CD14-positive monocyte (primary cell): ENCODE results near the gene SEPTIN8. TPM values are rescaled to one million over a fixed set of nuclear protein-coding genes. Genes with fewer than 3 reads are reported as not detected.

ENCODE experiments used
- DNase-seq, 3 donors: peaks; one replicate each; pipeline ENCODE4 v3.0.0-alpha.2; 2011 to 2022
- H2AFZ ChIP-seq: 2 replicates; pipeline ENCODE4 v1.6.0; 2012; ENCODE audit warnings: mild to moderate bottlenecking, low read depth, low read length, inconsistent platforms; ENCODE audit not compliant: insufficient read depth, poor library complexity, severe bottlenecking
- H3K27ac ChIP-seq, 2 donors: 1 replicate in 1 of 2; 2 replicates in 1 of 2; pipeline ENCODE4 v1.5.1; 2012 to 2013; ENCODE audit warnings: low read length in 2 of 2, control low read depth in 1 of 2, inconsistent platforms in 1 of 2, low read depth in 1 of 2, mild to moderate bottlenecking in 1 of 2
- H3K27me3 ChIP-seq, 2 donors: one replicate each; pipeline versions ENCODE4 v1.6.0 to v1.6.1; 2011 to 2013; ENCODE audit warnings: low read length in 2 of 2; ENCODE audit not compliant: control insufficient read depth in 2 of 2, insufficient read depth in 2 of 2
- H3K36me3 ChIP-seq, 2 donors: replicated peaks in 1 of 2; 1 replicate in 1 of 2; 2 replicates in 1 of 2; pipeline versions ENCODE4 v1.5.1 to v1.6.1; 2012 to 2013; ENCODE audit warnings: low read length in 2 of 2, control low read depth in 1 of 2, inconsistent platforms in 1 of 2, mild to moderate bottlenecking in 1 of 2; ENCODE audit not compliant: insufficient read depth in 2 of 2, control insufficient read depth in 1 of 2
- H3K4me1 ChIP-seq, 2 donors: 1 replicate in 1 of 2; 2 replicates in 1 of 2; pipeline versions ENCODE4 v1.5.1 to v1.6.1; 2012 to 2013; ENCODE audit warnings: low read length in 2 of 2, control low read depth in 1 of 2, inconsistent platforms in 1 of 2, mild to moderate bottlenecking in 1 of 2, moderate library complexity in 1 of 2; ENCODE audit not compliant: insufficient read depth in 2 of 2, control insufficient read depth in 1 of 2
- H3K4me2 ChIP-seq: replicated peaks from 2 replicates; pipeline ENCODE3; 2012; ENCODE audit warnings: low read length, moderate library complexity, mild to moderate bottlenecking; ENCODE audit not compliant: poor library complexity, severe bottlenecking; ENCODE audit errors: extremely low read depth
- H3K4me3 ChIP-seq, 3 experiments: fragments of 200-600 bp in 1 of 3; sonication (generic) in 1 of 3; replicated peaks in 1 of 3; 1 replicate in 2 of 3; 2 replicates in 1 of 3; pipeline ENCODE4 v1.5.1; 2011 to 2013; ENCODE audit warnings: low read length in 3 of 3, mild to moderate bottlenecking in 3 of 3, control low read depth in 2 of 3, low read depth in 2 of 3, inconsistent platforms in 1 of 3, moderate library complexity in 1 of 3
- H3K79me2 ChIP-seq: 2 replicates; pipeline ENCODE4 v1.6.0; 2012; ENCODE audit warnings: mild to moderate bottlenecking, control low read depth, inconsistent platforms, low read length, moderate library complexity; ENCODE audit not compliant: insufficient read depth
- H3K9ac ChIP-seq: 2 replicates; pipeline ENCODE4 v1.6.0; 2017; ENCODE audit warnings: low read length, mild to moderate bottlenecking; ENCODE audit not compliant: insufficient read depth, poor library complexity, severe bottlenecking
- H3K9me3 ChIP-seq, 2 donors: replicated peaks in 1 of 2; 1 replicate in 1 of 2; 2 replicates in 1 of 2; pipeline versions ENCODE4 v1.5.1 to v1.6.1; 2012 to 2013; ENCODE audit warnings: low read length in 2 of 2, control low read depth in 1 of 2; ENCODE audit not compliant: control insufficient read depth in 1 of 2, insufficient read depth in 1 of 2
- H4K20me1 ChIP-seq: 2 replicates; pipeline ENCODE4 v1.6.0; 2012; ENCODE audit warnings: mild to moderate bottlenecking, low read length, control low read depth, moderate library complexity; ENCODE audit not compliant: insufficient read depth
- H3K27ac Mint-ChIP-seq, 7 donors: one replicate each; pipeline ENCODE4 v1.8.0; 2020; ENCODE audit warnings: mild to moderate bottlenecking in 7 of 7, mixed read lengths in 7 of 7, moderate library complexity in 6 of 7, inconsistent platforms in 2 of 7
- H3K27me3 Mint-ChIP-seq, 3 donors: one replicate each; pipeline ENCODE4 v1.8.0; 2021 to 2022; ENCODE audit warnings: low read depth in 3 of 3, mild to moderate bottlenecking in 3 of 3, mixed read lengths in 3 of 3, moderate library complexity in 3 of 3, inconsistent platforms in 1 of 3
- H3K36me3 Mint-ChIP-seq, 2 donors: one replicate each; pipeline ENCODE4 v1.8.0; 2020; ENCODE audit warnings: mixed read lengths in 2 of 2, inconsistent platforms in 1 of 2, mild to moderate bottlenecking in 1 of 2
- H3K4me1 Mint-ChIP-seq: one replicate; pipeline ENCODE4 v1.8.0; 2020; ENCODE audit warnings: mild to moderate bottlenecking, mixed read lengths
- H3K4me3 Mint-ChIP-seq, 2 donors: one replicate each; pipeline ENCODE4 v1.8.0; 2020; ENCODE audit warnings: mild to moderate bottlenecking in 2 of 2, mixed read lengths in 2 of 2, moderate library complexity in 1 of 2
- H3K9me3 Mint-ChIP-seq, 7 donors: one replicate each; pipeline ENCODE4 v1.8.0; 2020 to 2022; ENCODE audit warnings: mixed read lengths in 7 of 7, mild to moderate bottlenecking in 6 of 7, moderate library complexity in 6 of 7, inconsistent platforms in 2 of 7
- CTCF ChIP-seq: fragments of 200-600 bp; IDR thresholded peaks from one replicate; pipeline ENCODE4 v1.8.0; 2022; ENCODE audit warnings: antibody characterized with exemption, mild to moderate bottlenecking
- WGBS: methylation state at CpG from one replicate; pipeline ENCODE4 v1.1.5; 2013; ENCODE audit warnings: missing lambda C conversion rate; ENCODE audit not compliant: insufficient coverage; 5-methylcytosine and 5-hydroxymethylcytosine counted together
- intact Hi-C, 2 donors: fragments of 100-400 bp; cut with micrococcal nuclease; formaldehyde crosslinking; loops; one replicate each; pipeline versions ENCODE4 v1.15.0 to v1.15.1; 2023
- polyA plus RNA-seq, 3 donors: library from polyadenylated mRNA; depleted of rRNA in 1 of 3; unstranded in 2 of 3; stranded (reverse) in 1 of 3; fragments of 300-500 nt in 2 of 3; fragments of >200 nt in 1 of 3; fragmentation: Illumina TruSeq in 2 of 3; gene quantifications; 1 replicate in 2 of 3; 2 replicates in 1 of 3; pipeline ENCODE4 v1.2.3, GENCODE V29; 2012 to 2021

The SEPTIN8 gene
- polyA plus RNA-seq, 3 donors, result 0.36 to 5.0 (median 0.54) TPM

GRCh38 chr5:132704875-132705274, 72.2 kb downstream of the SEPTIN8 start:
- no peaks in the 10 kb centered on the region for H3K79me2 ChIP-seq

More at GRCh38 chr5:132704875-132705274, 72.2 kb downstream of the SEPTIN8 start:
- peaks cover 6% of the 10 kb centered on the region for H3K4me1 Mint-ChIP-seq
- no CpG with 5 or more reads among the region's 1 CpG for WGBS
- H3K27me3 Mint-ChIP-seq, result no peaks in the 10 kb centered on the region
- no peak for DNase-seq
- no peaks in the 10 kb centered on the region for H3K4me1 ChIP-seq
- H4K20me1 ChIP-seq, result no peaks in the 10 kb centered on the region
- no peaks in the 10 kb centered on the region for H3K9me3 Mint-ChIP-seq
- H3K36me3 ChIP-seq, result no peaks in the 10 kb centered on the region
- no peak overlapping the region for H3K4me2 ChIP-seq
- no peaks in the 10 kb centered on the region for H3K27me3 ChIP-seq
- no peak overlapping the region for H2AFZ ChIP-seq
- H3K4me3 Mint-ChIP-seq, result no peak overlapping the region
- no peak overlapping the region for H3K27ac Mint-ChIP-seq
- no peak overlapping the region for H3K27ac ChIP-seq
- H3K4me3 ChIP-seq, result no peak overlapping the region
- intact Hi-C loops, result loop anchor here in 1 of 2 donors (10.0 kb wide), 1 partner anchor 450 kb away; the partner anchor contains the start of gene PDLIM4
- H3K36me3 Mint-ChIP-seq, result no peaks in the 10 kb centered on the region
- no peak overlapping the region for H3K9ac ChIP-seq
- no peaks in the 10 kb centered on the region for H3K9me3 ChIP-seq
- TF ChIP-seq CTCF, result no peak

Other genes starting within 250 kb of the SEPTIN8 start
- gene IL5, start 233.7 kb downstream of the SEPTIN8 start, polyA plus RNA-seq, result not detected
- gene RAD50, start 220.3 kb downstream of the SEPTIN8 start, polyA plus RNA-seq, result 1 to 10 TPM; 5.8 to 9.3 (median 8.2) TPM
- gene IL13, start 119.1 kb downstream of the SEPTIN8 start, polyA plus RNA-seq, result not detected
- gene IL4, start 103.2 kb downstream of the SEPTIN8 start, polyA plus RNA-seq, result not detected
- gene KIF3A, start 39.7 kb downstream of the SEPTIN8 start, polyA plus RNA-seq, result 1 to 10 TPM in 2 of 3 donors, under 1 TPM in 1; 0.68 to 1.3 (median 1.2) TPM
- under 1 TPM in 1 of 3 donors, not detected in 2; 0.72 TPM for gene CCNI2, start 29.8 kb downstream of the SEPTIN8 start, polyA plus RNA-seq
- not detected for gene SOWAHA, start 36.1 kb upstream of the SEPTIN8 start, polyA plus RNA-seq
- 10 to 100 TPM in 2 of 3 donors, 1 to 10 TPM in 1; 6.4 to 27.0 (median 16.1) TPM for gene SHROOM1, start 53.4 kb upstream of the SEPTIN8 start, polyA plus RNA-seq
- gene GDF9, start 89.2 kb upstream of the SEPTIN8 start, polyA plus RNA-seq, result under 1 TPM in 1 of 3 donors, not detected in 2; 0.55 TPM
- 100 to 1,000 TPM in 2 of 3 donors, 10 to 100 TPM in 1; 81.6 to 880 (median 879) TPM for gene UQCRQ, start 89.4 kb upstream of the SEPTIN8 start, polyA plus RNA-seq
- gene LEAP2, start 96.4 kb upstream of the SEPTIN8 start, polyA plus RNA-seq, result 1 to 10 TPM in 1 of 3 donors, under 1 TPM in 2; 0.59 to 2.3 (median 0.88) TPM
- 10 to 100 TPM in 2 of 3 donors, 1 to 10 TPM in 1; 9.7 to 17.7 (median 17.6) TPM for gene AFF4, start 186.4 kb upstream of the SEPTIN8 start, polyA plus RNA-seq
- gene ZCCHC10, start 249.3 kb upstream of the SEPTIN8 start, polyA plus RNA-seq, result 10 to 100 TPM; 10.7 to 52.7 (median 45.3) TPM